Adrenal gland (tissue), 5 donors: Measurements from ENCODE around the gene CCDC120.

Source experiments
- POLR2A ChIP-seq, 2 donors: fragments of 450-650 bp; IDR thresholded peaks; one replicate each; pipeline ENCODE4 v1.6.1; 2017; ENCODE audit warnings: antibody characterized with exemption in 2 of 2, mild to moderate bottlenecking in 2 of 2, moderate library complexity in 1 of 2
- TF ChIP-seq, protein P1 (sequence below), 6 experiments: fragments of 450-650 bp in 4 of 6; fragments of 200-600 bp in 2 of 6; sonication (generic) in 1 of 6; IDR thresholded peaks; 1 replicate in 5 of 6; 2 replicates in 1 of 6; pipeline versions ENCODE4 v1.5.1 to v1.8.0; 2016 to 2021; ENCODE audit warnings: antibody characterized with exemption in 6 of 6, mild to moderate bottlenecking in 2 of 6, moderate library complexity in 1 of 6
- donor health status: DM: no; HTN: no; CAD: no.

DNA sequence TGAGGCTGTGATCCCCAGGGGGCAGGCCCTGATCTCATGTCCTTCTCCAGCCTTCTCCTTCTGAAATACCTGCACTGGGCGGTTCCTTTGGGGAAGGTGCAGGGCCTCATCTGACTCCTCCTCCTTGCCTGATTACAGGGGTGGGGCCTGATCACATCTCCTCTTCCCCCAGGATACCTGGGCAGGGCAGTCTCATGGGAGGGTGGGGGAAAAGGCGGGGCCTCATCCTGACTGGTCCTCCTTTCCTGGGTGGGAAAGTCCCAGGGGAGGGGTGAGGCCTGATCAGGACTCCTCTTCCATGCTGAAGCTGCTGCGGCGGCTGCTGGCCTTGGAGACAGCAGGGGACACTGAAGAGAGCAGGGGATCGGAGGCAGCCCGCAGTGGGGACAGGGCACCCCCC, 28.9 kb upstream of the CCDC120 start:
- TF ChIP-seq, protein P1, sequence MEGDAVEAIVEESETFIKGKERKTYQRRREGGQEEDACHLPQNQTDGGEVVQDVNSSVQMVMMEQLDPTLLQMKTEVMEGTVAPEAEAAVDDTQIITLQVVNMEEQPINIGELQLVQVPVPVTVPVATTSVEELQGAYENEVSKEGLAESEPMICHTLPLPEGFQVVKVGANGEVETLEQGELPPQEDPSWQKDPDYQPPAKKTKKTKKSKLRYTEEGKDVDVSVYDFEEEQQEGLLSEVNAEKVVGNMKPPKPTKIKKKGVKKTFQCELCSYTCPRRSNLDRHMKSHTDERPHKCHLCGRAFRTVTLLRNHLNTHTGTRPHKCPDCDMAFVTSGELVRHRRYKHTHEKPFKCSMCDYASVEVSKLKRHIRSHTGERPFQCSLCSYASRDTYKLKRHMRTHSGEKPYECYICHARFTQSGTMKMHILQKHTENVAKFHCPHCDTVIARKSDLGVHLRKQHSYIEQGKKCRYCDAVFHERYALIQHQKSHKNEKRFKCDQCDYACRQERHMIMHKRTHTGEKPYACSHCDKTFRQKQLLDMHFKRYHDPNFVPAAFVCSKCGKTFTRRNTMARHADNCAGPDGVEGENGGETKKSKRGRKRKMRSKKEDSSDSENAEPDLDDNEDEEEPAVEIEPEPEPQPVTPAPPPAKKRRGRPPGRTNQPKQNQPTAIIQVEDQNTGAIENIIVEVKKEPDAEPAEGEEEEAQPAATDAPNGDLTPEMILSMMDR (IDR thresholded peaks at IDR 0.05) = no peak
- no peak for TF ChIP-seq POLR2A (IDR thresholded peaks at IDR 0.05)
